ENCODE data around the gene MMP3. TPM values are rescaled to one million over a fixed set of nuclear protein-coding genes. Genes with fewer than 3 reads are reported as not detected.

The MMP3 gene
- total and polyA plus RNA-seq, 9 of the 15 experiments (the other 6 are each of a cell fraction or from before 2014, with no cell fraction given) = not detected

DNA sequence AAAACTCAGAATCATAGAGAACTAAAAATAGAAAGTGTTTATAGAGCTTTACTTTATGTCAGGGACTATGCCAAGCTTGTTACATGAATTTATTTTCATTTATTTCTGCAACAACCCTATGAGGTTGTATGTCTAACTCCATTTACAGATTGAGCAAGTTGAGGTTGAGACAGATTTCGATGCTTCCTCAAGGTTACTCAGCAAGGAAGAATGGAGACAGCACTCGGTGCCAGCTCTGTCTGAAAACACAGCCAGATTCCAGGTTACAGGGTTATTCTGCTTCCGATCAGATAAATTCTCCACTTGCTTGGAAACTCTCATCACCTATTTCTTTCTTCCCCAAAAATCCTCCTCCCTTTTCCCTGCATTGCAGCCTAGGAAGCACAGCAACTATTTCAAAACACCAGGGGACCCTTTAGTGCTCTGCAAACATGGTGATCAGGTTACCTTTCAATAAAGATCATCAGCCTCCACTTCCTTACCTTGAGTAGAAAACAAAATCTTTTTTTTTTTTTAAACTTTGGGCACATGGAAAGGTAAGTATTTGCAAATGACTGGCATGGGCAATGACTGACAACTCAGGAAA lies 7.0 kb downstream of the MMP3 start (continued):
- TF ChIP-seq CBX8 (IDR thresholded peaks at IDR 0.05; ENCODE audit: borderline replicate concordance, extremely low read depth, low read depth, low read length, poor library complexity, severe bottlenecking) = no peak
- TF ChIP-seq HNRNPH1 (optimal IDR thresholded peaks at IDR 0.05; ENCODE audit: low read depth, low read length) = no peak

DNA sequence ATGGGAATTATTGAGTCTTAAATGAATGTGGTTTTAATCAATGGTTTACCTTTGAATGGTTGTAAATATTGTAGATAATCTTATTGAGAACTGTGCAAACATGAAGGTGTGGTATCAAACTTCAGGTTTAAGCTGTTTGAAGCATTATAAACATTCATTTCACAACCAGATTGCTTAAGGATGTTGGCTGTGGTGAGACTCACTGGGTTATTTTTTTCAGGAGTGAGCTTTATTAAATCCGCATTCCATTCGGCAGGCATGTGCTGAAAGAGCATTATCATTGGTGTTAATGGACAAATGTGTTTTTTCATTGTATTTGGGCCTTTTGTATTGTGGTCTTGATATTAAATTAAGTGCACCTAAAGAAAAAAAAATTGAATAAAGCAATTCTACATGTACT lies 9.7 kb downstream of the MMP3 start:
- FAIRE-seq (no peak), ATAC-seq (no peak), DNase-seq (ENCODE audit: extremely low read depth in 1 of 4, low spot score in 3 of 4) (no peak)
- Histone ChIP-seq H4K20me1 (replicated peaks; ENCODE audit: control insufficient read depth, insufficient read depth, low read length) (no peaks in the 10 kb centered on the region), H3K9me1 (ENCODE audit: control insufficient read depth, insufficient read depth, low read length) (no peaks in the 10 kb centered on the region), H3K4me1 (replicated peaks in 1 of 2; ENCODE audit: control insufficient read depth in 2 of 2, insufficient read depth in 2 of 2, low read length in 2 of 2) (no peaks in the 10 kb centered on the region), H3K4me3 (no peak overlapping the region), H3K9ac (ENCODE audit: insufficient read depth in 1 of 2, low read depth in 2 of 2, low read length in 2 of 2) (no peak overlapping the region), H3K27ac (ENCODE audit: extremely low read depth, low read depth, low read length) (no peak overlapping the region), H3K27me3 (ENCODE audit: control insufficient read depth in 2 of 2, insufficient read depth in 2 of 2, low read length in 2 of 2) (no peaks in the 10 kb centered on the region), H3K79me2 (ENCODE audit: control insufficient read depth, insufficient read depth, low read length) (no peaks in the 10 kb centered on the region), H3K4me2 (ENCODE audit: insufficient read depth, low read length) (no peak overlapping the region), H3K9me3 (replicated peaks; ENCODE audit: control insufficient read depth, insufficient read depth, low read depth, low read length) (no peaks in the 10 kb centered on the region), H2AFZ (ENCODE audit: low read depth, low read length) (no peak overlapping the region), H3K36me3 (ENCODE audit: control insufficient read depth, insufficient read depth, low read length) (no peaks in the 10 kb centered on the region)
- ChIA-PET CTCF (ENCODE audit: low intra/inter-chr PET ratio) (no interaction called here), POLR2A (no interaction called here)
- BruUV-seq (replicated peaks) = no TSS peak
- in situ Hi-C loops (cut with MboI) (no loop called here), intact Hi-C loops (cut with micrococcal nuclease) (loop anchor here (10.0 kb wide), 1 partner anchor 201 kb away; no protein-coding TSS in a partner anchor)
- WGBS (ENCODE audit: insufficient coverage, low coverage, missing lambda C conversion rate) = 0% methylated on average over 2 of the region's 2 CpGs
- TF ChIP-seq, protein P1, sequence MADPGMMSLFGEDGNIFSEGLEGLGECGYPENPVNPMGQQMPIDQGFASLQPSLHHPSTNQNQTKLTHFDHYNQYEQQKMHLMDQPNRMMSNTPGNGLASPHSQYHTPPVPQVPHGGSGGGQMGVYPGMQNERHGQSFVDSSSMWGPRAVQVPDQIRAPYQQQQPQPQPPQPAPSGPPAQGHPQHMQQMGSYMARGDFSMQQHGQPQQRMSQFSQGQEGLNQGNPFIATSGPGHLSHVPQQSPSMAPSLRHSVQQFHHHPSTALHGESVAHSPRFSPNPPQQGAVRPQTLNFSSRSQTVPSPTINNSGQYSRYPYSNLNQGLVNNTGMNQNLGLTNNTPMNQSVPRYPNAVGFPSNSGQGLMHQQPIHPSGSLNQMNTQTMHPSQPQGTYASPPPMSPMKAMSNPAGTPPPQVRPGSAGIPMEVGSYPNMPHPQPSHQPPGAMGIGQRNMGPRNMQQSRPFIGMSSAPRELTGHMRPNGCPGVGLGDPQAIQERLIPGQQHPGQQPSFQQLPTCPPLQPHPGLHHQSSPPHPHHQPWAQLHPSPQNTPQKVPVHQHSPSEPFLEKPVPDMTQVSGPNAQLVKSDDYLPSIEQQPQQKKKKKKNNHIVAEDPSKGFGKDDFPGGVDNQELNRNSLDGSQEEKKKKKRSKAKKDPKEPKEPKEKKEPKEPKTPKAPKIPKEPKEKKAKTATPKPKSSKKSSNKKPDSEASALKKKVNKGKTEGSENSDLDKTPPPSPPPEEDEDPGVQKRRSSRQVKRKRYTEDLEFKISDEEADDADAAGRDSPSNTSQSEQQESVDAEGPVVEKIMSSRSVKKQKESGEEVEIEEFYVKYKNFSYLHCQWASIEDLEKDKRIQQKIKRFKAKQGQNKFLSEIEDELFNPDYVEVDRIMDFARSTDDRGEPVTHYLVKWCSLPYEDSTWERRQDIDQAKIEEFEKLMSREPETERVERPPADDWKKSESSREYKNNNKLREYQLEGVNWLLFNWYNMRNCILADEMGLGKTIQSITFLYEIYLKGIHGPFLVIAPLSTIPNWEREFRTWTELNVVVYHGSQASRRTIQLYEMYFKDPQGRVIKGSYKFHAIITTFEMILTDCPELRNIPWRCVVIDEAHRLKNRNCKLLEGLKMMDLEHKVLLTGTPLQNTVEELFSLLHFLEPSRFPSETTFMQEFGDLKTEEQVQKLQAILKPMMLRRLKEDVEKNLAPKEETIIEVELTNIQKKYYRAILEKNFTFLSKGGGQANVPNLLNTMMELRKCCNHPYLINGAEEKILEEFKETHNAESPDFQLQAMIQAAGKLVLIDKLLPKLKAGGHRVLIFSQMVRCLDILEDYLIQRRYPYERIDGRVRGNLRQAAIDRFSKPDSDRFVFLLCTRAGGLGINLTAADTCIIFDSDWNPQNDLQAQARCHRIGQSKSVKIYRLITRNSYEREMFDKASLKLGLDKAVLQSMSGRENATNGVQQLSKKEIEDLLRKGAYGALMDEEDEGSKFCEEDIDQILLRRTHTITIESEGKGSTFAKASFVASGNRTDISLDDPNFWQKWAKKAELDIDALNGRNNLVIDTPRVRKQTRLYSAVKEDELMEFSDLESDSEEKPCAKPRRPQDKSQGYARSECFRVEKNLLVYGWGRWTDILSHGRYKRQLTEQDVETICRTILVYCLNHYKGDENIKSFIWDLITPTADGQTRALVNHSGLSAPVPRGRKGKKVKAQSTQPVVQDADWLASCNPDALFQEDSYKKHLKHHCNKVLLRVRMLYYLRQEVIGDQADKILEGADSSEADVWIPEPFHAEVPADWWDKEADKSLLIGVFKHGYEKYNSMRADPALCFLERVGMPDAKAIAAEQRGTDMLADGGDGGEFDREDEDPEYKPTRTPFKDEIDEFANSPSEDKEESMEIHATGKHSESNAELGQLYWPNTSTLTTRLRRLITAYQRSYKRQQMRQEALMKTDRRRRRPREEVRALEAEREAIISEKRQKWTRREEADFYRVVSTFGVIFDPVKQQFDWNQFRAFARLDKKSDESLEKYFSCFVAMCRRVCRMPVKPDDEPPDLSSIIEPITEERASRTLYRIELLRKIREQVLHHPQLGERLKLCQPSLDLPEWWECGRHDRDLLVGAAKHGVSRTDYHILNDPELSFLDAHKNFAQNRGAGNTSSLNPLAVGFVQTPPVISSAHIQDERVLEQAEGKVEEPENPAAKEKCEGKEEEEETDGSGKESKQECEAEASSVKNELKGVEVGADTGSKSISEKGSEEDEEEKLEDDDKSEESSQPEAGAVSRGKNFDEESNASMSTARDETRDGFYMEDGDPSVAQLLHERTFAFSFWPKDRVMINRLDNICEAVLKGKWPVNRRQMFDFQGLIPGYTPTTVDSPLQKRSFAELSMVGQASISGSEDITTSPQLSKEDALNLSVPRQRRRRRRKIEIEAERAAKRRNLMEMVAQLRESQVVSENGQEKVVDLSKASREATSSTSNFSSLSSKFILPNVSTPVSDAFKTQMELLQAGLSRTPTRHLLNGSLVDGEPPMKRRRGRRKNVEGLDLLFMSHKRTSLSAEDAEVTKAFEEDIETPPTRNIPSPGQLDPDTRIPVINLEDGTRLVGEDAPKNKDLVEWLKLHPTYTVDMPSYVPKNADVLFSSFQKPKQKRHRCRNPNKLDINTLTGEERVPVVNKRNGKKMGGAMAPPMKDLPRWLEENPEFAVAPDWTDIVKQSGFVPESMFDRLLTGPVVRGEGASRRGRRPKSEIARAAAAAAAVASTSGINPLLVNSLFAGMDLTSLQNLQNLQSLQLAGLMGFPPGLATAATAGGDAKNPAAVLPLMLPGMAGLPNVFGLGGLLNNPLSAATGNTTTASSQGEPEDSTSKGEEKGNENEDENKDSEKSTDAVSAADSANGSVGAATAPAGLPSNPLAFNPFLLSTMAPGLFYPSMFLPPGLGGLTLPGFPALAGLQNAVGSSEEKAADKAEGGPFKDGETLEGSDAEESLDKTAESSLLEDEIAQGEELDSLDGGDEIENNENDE (IDR thresholded peaks at IDR 0.05; ENCODE audit: low read depth, low read length) = no peak
- TF ChIP-seq, protein P2, sequence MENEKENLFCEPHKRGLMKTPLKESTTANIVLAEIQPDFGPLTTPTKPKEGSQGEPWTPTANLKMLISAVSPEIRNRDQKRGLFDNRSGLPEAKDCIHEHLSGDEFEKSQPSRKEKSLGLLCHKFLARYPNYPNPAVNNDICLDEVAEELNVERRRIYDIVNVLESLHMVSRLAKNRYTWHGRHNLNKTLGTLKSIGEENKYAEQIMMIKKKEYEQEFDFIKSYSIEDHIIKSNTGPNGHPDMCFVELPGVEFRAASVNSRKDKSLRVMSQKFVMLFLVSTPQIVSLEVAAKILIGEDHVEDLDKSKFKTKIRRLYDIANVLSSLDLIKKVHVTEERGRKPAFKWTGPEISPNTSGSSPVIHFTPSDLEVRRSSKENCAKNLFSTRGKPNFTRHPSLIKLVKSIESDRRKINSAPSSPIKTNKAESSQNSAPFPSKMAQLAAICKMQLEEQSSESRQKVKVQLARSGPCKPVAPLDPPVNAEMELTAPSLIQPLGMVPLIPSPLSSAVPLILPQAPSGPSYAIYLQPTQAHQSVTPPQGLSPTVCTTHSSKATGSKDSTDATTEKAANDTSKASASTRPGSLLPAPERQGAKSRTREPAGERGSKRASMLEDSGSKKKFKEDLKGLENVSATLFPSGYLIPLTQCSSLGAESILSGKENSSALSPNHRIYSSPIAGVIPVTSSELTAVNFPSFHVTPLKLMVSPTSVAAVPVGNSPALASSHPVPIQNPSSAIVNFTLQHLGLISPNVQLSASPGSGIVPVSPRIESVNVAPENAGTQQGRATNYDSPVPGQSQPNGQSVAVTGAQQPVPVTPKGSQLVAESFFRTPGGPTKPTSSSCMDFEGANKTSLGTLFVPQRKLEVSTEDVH (IDR thresholded peaks at IDR 0.05; ENCODE audit: low read depth, partially characterized antibody) = no peak
- TF ChIP-seq MAFF (IDR thresholded peaks at IDR 0.05; ENCODE audit: low read length) (no peak), SUPT5H (IDR thresholded peaks at IDR 0.05) (no peak)
